Loucy (cell line): ENCODE data around the gene GPATCH4.

Source experiments
- EZH2phosphoT487 ChIP-seq: fragments of 200-600 bp; IDR thresholded peaks from 2 replicates; pipeline ENCODE4 v1.6.1; 2018; ENCODE audit warnings: antibody characterized with exemption, mild to moderate bottlenecking, moderate library complexity, borderline replicate concordance
- TF ChIP-seq, protein P1 (sequence below): fragments of 200-600 bp; sonication (generic); conservative IDR thresholded peaks from 2 replicates; pipeline ENCODE4 v1.5.1; 2014; ENCODE audit warnings: mild to moderate bottlenecking, antibody characterized with exemption, low read length

DNA sequence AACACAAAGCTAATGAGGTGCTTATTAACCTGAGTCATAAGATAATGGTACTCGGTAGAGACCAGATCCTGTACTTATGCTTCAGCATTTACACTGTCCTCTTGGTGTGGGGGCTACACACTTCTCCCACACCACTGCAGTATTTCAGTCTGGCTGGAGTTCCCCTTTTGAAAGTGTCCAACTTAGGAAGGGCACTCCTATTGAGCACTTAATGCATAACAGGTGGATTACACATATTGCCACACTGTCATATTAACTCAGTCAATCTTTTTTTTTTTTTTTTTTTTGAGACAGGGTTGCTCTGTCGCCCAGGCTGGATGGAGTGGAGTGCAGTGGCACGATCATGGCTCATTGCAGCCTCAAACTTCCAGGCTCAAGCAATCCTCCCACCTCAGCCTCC lies 1.5 kb downstream of the GPATCH4 start:
- TF ChIP-seq, protein P1, sequence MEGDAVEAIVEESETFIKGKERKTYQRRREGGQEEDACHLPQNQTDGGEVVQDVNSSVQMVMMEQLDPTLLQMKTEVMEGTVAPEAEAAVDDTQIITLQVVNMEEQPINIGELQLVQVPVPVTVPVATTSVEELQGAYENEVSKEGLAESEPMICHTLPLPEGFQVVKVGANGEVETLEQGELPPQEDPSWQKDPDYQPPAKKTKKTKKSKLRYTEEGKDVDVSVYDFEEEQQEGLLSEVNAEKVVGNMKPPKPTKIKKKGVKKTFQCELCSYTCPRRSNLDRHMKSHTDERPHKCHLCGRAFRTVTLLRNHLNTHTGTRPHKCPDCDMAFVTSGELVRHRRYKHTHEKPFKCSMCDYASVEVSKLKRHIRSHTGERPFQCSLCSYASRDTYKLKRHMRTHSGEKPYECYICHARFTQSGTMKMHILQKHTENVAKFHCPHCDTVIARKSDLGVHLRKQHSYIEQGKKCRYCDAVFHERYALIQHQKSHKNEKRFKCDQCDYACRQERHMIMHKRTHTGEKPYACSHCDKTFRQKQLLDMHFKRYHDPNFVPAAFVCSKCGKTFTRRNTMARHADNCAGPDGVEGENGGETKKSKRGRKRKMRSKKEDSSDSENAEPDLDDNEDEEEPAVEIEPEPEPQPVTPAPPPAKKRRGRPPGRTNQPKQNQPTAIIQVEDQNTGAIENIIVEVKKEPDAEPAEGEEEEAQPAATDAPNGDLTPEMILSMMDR: peak; percentile 42
- no peak for TF ChIP-seq EZH2phosphoT487
